NCI-H2196 treated with DMSO at 0.1 percent for 48 hours (cell line): ENCODE data around the gene DNM3.

ENCODE experiments used
- DNase-seq: peaks from one replicate; lab custom pipeline; 2025; ENCODE audit not compliant: unreplicated experiment; lab: John Stamatoyannopoulos, UW

The DNM3 gene

DNA sequence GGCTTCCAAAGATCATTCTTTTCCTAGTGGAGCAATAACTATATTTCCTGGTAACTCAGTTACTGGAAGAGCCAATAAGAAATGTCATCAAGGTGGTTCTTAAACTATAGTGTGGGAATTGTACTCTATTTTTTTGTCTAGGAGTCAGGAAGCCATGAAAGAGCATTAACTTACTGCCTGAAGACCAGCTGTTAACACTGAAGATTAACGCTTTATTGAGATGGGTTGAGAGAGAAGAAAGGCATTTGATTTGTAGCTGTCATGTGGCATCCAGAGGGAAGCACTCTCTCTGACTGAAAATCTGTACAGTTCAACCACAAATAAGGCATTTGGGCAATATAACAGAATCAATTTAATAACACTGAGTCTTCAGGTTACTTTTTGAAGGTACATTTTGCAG is 76.0 kb downstream of the DNM3 start:
- no peak for DNase-seq

DNA sequence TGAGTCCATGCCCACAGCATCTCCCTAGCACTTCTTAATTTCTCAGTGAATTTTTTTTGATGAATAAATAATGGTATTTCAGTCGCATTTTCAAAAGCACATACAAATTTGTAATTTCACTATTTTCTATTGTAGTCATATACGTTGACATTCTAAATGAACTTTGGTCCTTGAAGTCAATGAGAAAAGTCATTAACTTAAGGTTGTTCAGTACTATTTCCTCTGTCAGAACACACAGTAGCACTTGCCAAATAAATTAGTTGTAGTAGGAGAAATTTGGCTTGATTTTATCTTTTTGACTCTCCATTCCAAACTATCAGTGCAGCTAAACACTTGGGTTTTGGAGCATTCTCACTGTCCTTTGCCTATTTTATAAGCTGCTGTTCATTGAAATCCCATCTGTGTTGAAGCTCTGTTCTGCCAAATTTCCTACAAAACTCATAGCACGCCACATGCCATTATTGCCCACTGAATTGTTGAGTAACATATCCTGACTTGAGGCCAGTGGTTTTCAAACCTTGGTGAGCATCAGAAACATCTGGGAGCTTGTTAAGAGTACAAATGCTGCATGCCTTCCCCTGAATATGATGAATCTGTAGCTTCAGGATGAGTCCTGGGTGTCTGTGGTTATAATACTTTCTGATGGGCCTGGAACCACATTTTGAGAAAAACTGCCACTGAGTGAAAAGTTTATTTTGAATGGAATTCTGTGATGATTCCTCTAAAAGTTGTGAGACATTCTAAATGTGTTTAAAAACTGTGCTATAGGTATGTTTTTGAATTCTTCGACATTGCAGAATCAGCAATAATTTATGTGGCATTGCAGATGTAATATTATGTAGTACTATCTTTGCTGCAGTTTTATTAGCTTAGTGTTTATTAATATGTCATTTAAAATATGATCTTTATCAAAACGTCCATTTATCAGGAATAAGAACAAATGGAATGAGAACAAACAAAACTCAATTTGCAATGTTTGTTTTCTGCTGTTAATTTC is 78.9 kb downstream of the DNM3 start:
- DNase-seq = no peak

DNA sequence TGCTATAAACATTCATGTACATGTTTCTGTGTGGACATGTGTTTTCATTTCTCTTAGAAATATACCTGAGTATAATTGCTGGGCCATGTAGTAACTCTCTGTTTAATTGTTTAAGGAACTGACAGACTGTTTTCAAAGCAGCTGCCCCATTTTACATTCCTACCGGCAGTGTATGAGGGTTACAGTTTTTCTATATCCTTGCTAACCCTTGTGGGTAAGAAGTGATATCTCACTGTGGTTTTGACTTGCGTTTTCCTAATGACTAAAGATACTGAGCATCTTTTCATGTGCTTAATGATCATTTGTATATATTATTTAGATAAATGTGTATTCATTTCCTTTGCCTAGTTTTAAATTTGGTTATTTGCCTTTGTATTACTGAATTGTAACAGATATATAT is 81.7 kb downstream of the DNM3 start:
- no peak for DNase-seq

DNA sequence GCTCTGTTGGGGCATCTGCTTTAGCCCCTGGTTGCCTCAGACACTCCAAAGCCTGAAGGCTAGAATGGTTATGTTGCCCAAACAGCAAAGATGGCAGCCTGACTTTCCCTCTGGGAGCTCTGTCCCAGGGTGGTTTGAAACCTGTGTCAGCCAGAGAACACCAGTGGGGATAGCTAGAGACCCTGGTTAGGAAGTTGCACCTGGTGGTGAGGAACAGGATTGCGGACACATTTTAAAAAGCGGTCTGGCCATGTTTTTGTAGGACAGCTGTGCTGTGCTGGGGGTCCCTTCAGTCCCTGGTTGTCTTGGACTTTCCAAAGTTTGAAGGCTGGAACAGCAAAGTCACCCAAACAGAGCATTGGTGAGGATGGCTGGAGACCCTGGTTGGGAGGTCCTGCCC is 87.8 kb downstream of the DNM3 start:
- DNase-seq = no peak

DNA sequence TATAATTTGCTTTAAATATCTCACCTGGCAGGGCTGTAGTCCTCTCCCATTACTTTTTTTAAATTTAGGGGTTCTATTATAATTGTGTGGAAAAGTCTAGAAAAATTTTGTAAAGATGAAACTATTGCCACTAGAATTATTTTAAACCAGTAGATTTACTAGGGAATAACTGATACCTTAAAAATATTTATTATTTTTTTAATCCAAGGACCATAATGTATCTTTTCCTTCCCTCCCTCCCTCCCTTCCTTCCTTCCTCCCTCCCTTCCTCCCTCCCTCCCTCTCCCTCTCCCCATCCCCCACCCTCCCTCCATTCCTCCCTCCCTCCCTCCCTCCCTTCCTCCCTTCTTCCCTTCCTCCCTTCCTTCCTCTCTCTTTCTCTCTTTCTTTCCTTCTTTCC is 90.5 kb downstream of the DNM3 start:
- no peak for DNase-seq

GRCh38 chr1:171934664-171935063 is 93.4 kb downstream of the DNM3 start:
- no peak for DNase-seq

DNA sequence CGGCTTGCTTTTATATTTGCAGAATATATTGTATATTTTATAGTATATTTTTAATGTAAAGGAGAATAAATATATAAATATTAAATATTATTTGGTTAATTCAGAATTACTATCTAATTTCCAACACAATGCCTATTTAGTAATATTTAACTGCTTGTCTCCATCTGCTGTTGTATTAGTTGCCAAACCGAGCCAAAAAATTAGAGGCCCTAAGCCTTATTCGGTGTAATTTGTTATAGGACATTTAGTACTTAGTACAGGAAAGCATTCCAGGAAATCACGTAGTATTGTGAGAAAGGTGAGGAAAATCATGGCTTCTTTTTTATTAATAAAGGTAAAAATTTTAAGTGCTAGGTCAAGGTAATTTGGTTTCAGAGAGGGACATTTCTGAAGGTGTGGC is 93.8 kb downstream of the DNM3 start:
- no peak for DNase-seq

DNA sequence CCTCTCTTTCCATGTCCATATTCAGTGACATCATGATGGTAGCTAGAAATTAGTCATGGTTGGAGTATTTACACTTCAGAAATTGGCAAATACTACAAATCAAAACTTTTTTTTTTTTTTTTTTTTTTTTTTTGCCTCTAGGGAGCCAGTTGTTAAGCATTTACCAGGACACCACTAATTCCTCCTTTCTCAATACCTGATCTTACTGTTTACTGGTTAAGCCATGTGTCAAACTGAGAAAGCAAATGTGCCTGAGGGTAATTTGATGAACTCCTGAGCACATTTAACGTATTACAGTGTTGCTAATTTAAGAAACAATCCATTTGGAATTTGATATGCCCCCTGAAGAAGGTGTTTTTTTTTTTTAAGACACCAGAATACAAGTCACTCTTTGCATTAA is 94.4 kb downstream of the DNM3 start:
- DNase-seq = no peak

- DNase-seq = no peak
Observed at GRCh38 chr1:171937938-171938337, 96.6 kb downstream of the DNM3 start.

- DNase-seq = no peak
Observed at GRCh38 chr1:171939740-171940139, 98.4 kb downstream of the DNM3 start.

DNA sequence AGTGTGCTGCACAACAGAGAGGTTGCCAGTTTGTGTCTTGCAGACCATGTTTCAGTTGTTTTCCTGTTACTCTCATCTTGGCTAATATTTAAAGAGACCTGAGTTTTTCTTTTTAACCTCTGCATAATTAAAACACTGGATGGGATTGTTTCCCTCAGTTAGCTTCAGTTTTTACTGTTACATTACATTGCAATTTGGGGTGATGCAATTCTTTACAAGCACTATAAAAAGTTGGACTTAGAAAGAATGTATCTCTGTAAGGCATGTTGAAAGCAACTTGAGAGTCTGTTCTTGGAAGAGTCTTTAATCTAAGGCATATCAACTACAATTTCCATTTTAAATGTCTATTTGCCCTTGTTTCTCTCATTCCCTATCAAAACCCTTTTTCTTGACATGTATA is 99.1 kb downstream of the DNM3 start:
- no peak for DNase-seq

DNA sequence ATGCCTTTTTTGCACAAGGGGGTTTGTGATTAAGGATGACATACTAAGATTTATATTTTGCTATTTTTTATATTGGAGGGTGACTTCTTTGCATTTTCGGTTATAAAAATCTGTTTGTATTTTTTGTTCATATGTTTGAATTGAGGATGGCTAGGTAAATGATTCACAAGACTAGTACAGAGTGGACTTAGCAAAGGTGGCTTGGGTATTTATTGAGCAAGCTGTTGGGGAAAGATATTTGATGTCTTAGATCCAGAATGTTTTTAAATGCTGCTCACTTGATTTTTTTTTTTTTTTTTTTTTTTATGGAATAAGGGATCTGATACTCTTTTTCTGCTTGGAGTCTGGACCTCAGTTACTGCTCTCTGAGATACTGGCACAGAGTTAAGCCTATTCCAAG is 100.6 kb downstream of the DNM3 start:
- no peak for DNase-seq

GRCh38 chr1:171943973-171944561 is 102.8 kb downstream of the DNM3 start:
- DNase-seq = no peak

GRCh38 chr1:171948511-171948910 is 107.2 kb downstream of the DNM3 start:
- DNase-seq = no peak

DNA sequence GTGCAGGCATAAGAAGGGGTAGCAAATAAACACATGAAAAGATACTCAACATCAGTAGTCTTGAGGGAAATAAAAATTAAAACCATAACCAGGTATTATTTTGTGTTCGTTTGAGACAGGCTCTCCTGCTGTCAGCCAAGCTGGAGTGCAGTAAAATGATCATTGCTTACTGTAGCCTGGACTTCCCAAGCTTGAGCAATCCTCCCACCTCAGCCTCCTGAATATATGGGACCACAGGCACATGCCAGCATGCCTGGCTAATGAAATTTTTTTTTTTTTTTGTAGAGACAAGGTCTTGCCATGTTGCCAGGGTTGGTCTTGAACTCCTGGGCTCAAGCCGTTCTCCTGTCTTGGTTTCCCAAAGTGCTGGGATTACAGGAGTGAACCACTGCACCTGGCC is 108.0 kb downstream of the DNM3 start:
- DNase-seq = no peak

- no peak for DNase-seq
Observed at GRCh38 chr1:171953835-171954234, 112.5 kb downstream of the DNM3 start.

DNA sequence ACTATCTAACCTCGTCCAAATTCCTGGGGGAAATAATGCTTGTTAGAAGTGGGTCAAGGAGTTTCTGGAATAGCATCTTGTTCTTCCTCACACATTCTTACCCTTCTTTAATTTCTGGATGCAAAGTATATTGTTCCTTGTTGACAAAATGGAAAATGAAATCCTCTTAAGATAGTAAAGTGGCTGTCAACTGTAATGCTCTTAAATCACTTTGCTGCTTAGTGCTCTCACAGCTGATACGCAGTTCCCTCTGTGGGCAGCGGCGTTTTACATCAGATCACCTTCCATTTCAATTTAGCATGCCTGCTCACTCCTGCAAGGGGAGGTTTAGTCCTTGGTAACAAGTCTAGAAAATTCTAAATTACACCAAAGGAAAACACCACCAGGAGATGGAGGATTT is 113.1 kb downstream of the DNM3 start:
- no peak for DNase-seq

- no peak for DNase-seq
Observed at GRCh38 chr1:171961861-171962260, 120.6 kb downstream of the DNM3 start.

- DNase-seq = no peak
Observed at GRCh38 chr1:171963762-171964161, 122.5 kb downstream of the DNM3 start.

DNA sequence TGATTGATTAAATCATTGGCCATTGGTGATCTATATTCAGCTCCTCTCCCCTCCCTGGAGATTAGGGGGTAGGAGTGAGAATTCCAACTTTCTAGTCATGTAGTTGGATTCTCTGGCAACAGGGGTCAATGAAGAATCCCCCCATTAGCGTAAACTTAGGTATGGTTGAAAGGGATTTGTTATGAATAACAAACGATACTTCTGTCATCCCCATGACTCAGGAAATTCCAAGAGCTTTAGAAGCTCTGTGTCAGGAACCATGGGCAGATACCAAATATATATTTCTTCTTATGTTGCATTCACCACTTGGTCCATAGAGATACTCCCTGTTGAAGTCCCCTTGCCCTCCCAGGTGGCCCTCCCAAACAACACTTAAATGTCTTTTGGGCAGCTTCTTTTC is 124.5 kb downstream of the DNM3 start:
- DNase-seq = no peak

DNA sequence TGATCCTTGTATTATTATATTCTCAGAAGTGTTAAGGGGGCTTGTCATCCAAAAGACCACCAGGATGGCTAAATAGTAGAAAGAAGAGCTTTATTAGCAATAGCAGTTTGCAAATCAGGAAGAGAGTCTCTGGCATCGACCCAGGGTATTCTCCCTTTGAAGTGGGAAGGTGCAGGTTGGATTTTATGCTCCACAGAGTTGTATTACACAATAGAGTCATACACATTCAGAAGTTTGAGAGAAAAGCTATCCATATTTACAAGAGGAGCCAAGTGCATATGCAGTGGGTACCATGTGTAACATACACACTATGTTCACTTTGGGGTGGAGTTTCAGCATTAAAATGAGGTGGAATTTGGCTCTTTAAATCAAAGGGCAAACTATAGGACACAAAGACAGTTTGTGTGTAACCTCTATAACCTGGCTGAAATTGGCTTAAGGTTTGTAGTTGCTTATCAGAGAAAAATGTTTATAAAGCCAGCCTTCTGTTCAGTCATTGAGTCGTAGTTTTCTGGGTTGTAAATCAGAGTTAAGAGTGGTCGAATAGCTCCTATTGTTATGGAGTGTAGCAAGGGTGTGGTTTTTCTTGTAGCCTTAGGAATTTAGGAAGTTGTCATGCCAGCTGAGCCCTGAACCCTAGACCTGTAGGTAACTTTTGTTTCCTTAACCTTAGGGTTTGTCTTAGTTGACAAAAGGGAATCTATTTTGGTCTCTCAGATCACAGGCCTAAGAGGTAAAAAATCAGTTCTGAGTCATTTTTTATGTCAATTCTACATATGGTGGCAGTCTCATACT is 125.3 kb downstream of the DNM3 start:
- DNase-seq = no peak

DNA sequence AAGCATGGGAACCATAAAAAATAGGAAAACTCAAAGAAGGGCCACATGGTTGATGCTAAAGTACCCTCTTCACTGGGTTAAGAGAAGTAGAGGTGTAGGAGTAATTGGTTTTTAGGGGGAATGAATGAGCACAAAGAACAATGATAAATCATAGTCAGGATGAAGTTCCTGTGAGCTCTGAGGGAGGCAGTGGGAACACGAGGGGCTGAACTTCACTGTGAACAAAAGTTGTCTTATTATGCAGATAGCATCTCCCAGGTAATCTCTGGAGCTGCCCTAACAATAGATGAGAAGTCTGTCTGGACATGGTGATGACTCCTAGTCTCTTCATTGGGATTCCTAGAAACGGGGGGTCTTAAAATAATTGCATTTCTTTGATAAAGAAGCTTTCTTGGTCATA is 127.9 kb downstream of the DNM3 start:
- no peak for DNase-seq
